Kidney capillary endothelial cell (primary cell): Measurements from ENCODE around the gene NPW.
"Not testable (repeated sequence)": the region's sequence is repeated elsewhere in the genome, so short reads cannot be mapped to it uniquely, and the experiment has no call there.

Experiments
- DNase-seq: peaks from one replicate; pipeline ENCODE4 v3.0.0-alpha.2; 2018; ENCODE audit warnings: low spot score

NPW gene

GRCh38 chr16:2002406-2003230 lies 17.0 kb upstream of the NPW start:
- DNase-seq = no peak

DNA sequence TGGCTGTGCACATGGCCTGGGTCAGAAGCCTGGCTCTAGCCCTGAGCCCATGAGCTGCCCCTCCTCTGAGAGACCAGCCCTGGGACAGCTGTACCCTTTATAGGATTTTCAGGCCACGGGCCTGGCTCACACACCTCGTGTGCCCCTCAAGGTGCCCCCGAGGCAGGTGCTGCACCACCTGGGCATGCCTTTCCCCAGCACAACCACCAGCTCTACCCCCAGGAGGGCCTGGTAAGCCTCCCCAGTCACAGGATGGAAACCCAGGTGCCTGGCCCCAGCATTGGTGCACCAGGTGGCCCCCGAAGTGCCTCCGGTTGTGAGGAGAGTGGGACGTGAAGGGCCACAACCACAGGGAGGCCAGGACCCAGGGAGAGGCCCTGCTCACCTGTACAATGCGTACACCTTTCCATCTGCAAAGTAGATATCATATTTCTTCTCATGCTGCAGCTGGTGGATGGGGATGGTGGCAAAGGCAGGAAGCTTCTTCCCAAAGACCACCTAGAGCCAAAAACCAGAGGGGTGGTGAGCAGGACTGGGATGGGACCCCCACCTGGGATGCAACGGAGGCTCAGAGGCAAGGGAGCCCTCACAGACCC lies 16.3 kb upstream of the NPW start:
- DNase-seq = no peak

DNA sequence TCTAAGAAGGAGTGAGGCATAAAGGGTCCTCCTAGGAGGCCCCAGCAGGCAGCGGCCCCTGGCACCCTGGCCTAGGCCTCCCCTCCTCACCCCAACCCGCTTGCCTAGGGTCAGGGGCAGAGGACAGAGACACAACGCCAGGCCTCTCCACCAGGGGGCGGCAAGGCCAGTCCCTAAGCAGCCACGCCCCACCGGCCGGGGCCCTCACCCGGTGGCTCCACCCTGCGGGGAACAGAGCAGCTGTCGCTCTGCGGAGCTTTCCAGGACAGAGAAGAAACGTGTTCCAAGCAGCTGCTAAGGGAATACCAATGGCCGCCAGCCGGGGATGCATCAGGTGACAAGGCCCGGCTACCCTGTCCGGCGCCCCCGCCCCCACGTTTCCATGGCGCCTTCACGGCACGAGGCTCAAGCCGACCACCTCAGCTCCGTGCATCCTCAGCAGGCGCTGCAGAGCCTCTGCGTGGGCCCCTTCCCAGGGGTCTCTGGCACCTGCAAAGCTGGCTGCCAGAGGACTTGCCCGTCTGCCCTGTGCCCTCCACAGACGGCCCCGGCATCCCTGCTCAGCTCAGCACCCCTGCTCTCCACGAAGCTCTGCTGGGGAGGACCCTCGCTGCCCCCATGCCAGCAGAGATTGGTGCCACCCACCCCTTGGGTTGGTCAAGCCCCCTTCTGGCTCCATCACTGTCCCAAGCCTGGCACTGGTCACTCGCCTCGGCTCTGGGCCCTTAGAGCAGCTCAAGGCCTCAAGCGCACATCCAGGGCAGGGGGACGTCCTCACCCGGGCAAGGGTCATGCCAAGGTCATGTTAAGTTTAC lies 15.6 kb upstream of the NPW start:
- DNase-seq = peak; percentile 88

DNA sequence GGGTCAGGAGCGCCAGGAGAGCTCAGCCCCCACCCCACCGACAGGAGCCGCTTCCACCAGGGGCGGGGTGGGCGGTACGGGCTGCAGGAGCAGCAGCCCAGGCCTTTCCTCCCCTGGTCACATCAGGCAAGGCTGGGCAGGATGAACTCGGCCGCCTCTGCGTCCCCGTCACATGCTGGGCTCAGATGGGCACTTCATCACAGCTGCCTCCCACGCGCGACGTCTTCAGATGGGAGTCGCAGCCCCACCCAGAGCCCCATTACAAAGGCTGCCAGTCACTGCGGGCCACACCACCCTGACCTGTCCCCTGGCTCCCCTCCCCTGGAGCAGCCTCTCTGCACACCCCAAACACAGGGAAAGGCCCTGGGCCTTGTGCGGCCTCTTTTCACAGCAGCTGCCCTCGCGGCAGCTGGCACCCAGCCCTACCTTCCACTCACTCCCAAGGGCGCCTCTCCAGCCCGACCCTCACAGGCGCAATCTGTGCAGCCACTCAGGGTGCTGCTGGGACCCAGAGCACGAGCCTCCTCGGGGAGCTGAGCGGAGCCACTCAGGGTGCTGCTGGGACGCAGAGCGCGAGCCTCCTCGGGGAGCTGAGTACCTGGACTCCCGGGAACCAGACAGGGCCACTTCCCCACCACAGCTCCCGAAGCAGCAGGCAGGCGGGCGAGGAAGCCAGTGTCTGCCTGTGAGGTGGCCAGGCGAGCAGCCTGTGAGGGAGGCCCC lies 14.6 kb upstream of the NPW start:
- no peak for DNase-seq

- DNase-seq = no peak
These were observed 13.9 kb upstream of the NPW start for GRCh38 chr16:2005646-2006045.

DNA sequence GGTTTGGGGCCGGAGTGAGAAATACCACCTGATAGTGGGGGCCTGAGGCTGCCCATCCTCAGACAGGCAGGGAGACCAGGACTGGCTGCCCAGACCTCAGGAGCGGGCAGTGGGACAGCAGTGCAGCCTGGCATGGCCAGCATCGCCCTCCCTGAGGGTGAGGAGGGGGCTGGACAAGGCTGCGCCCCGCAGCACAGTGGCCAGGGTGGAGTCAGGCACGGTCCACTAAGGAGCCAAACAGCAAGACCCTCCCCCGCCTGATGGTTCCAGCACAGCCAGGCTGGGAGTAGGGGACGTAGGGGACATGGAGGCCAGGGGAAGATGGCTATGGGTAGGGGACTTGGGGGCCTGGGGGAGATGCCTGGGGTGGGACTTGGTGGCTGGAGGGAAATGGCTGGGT lies 13.3 kb upstream of the NPW start:
- DNase-seq = no peak

- DNase-seq = no peak
These were observed 12.3 kb upstream of the NPW start for GRCh38 chr16:2007081-2007836.

- DNase-seq = no peak
These were observed 11.5 kb upstream of the NPW start for GRCh38 chr16:2008009-2008526.

DNA sequence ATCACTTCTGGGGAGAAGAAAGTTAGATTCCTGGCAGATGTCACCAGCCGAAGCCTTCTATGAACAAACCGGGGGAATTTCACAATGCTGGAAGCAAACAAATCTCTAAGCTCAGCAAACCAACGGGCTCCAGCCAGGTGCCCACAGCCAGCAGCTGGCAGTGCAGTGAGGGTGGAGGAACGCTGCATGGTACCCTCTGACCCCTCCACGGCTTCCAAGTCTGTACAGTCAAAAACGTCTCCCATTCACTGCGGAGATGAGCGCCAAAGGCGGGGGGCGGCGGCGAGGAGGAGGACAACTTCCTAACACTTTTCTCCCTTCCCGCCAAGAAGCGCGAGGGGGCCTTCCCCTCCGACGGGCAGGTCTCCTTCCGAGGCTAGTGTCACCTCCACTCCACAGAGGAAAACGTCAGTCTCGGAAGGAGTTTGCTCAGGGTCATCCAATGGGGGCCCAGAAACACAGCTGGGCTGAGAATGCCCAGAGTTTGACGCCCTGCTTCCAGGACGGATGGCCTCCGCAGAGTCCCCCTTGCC lies 10.9 kb upstream of the NPW start:
- DNase-seq = no peak

GRCh38 chr16:2009164-2009711 lies 10.3 kb upstream of the NPW start:
- no peak for DNase-seq

GRCh38 chr16:2009791-2010510 lies 9.6 kb upstream of the NPW start, which contains the start of gene ZNF598:
TSS of gene ZNF598 (minus strand) at chr16:2009821.
- DNase-seq = peak; percentile 82

- not testable (repeated sequence) for DNase-seq
These were observed 7.9 kb upstream of the NPW start for GRCh38 chr16:2011726-2012125.

GRCh38 chr16:2013527-2013926 lies 6.1 kb upstream of the NPW start:
- no peak for DNase-seq

GRCh38 chr16:2015117-2015946 lies 4.3 kb upstream of the NPW start:
- DNase-seq = no peak

- no peak for DNase-seq
These were observed 3.7 kb upstream of the NPW start for GRCh38 chr16:2015947-2016208.

- DNase-seq = no peak
These were observed 3.1 kb upstream of the NPW start for GRCh38 chr16:2016407-2016922.

DNA sequence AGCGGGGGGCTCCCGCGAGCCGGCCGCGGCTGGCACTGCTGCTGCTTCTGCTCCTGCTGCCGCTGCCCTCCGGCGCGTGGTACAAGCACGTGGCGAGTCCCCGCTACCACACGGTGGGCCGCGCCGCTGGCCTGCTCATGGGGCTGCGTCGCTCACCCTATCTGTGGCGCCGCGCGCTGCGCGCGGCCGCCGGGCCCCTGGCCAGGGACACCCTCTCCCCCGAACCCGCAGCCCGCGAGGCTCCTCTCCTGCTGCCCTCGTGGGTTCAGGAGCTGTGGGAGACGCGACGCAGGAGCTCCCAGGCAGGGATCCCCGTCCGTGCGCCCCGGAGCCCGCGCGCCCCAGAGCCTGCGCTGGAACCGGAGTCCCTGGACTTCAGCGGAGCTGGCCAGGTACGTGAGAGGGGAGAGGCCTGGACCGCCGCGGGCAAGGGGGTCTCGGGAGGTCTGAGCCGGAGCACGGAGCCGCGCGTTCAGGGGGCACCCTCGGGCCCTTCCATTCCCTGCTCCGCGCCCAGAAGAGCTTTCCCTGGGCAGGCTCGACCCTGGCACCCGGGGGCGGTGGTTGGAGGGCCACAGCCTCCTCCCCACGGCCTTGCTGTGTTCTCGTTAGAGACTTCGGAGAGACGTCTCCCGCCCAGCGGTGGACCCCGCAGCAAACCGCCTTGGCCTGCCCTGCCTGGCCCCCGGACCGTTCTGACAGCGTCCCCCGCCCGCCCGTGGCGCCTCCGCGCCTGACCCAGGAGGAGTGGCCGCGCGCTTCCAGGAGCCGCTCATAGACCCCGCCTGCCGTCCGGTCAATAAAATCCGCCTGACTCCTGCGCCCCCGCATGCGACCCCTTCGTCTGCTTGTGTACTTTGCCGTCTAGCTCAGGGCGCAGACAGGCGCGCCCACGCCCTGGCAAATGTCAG lies 591 bp downstream of the NPW start:
- no peak for DNase-seq

GRCh38 chr16:2022723-2023091 lies 3.1 kb downstream of the NPW start:
- DNase-seq = no peak
